Left ventricle myocardium inferior (tissue), 1 donor: Measurements from ENCODE around the gene SPATS2L. TPM values are rescaled to one million over a fixed set of nuclear protein-coding genes. Genes with fewer than 3 reads are reported as not detected.

Source experiments
- DNase-seq: peaks from one replicate; pipeline ENCODE4 v3.0.0-alpha.2; 2020
- H3K27ac ChIP-seq: fragments of 200-600 bp; replicated peaks from 2 replicates; pipeline ENCODE4 v1.8.0; 2021
- H3K27me3 ChIP-seq: fragments of 200-600 bp; 2 replicates; pipeline ENCODE4 v1.8.0; 2021; ENCODE audit warnings: low read depth
- H3K36me3 ChIP-seq: fragments of 200-600 bp; 2 replicates; pipeline ENCODE4 v1.8.0; 2021
- H3K4me1 ChIP-seq: fragments of 200-600 bp; 2 replicates; pipeline ENCODE4 v1.8.0; 2021
- H3K4me3 ChIP-seq: fragments of 200-600 bp; 2 replicates; pipeline ENCODE4 v1.8.0; 2021; ENCODE audit warnings: mild to moderate bottlenecking, moderate library complexity
- H3K9me3 ChIP-seq: fragments of 200-600 bp; replicated peaks from 2 replicates; pipeline ENCODE4 v1.8.0; 2021
- intact Hi-C: fragments of 100-400 bp; cut with micrococcal nuclease; formaldehyde crosslinking; loops from one replicate; pipeline ENCODE4 v1.11.0; 2022
- total RNA-seq: library from RNA; stranded (reverse); fragmentation: NEBNext Ultra II Directional; extraction: Animal tissue kit (Norgen Biotek cat#: 25700); gene quantifications from one replicate; pipeline ENCODE4 v1.2.1, GENCODE V29; 2021
- TF ChIP-seq, protein P1 (sequence below): fragments of 200-600 bp; IDR thresholded peaks from 2 replicates; pipeline ENCODE4 v1.8.0; 2021; ENCODE audit warnings: antibody characterized with exemption, mild to moderate bottlenecking, borderline replicate concordance
- donor health status: DM: no; HTN: yes; CAD: no; lungs with severe emphysema.

Gene SPATS2L
- total RNA-seq, 1 donor from 2014 or later: 54.9 TPM

DNA sequence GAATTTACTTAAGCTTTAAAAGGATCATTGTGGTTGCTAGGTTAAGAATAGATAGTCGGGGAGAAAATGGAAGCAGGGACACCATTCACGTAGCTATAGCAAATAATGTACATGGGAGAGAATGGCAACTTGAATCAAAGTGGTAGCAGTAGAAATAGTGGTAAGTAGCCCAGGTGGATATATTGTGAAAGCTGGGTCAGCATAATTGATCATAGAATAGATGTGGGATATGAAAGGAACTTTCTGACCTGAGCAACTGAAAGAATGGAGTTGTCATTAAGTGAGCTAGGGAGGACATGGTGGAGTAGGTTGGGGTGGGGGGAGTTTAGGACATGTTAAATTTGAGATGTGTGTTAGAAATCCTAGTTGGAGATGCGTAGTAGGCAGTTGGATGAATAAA, 221.7 kb downstream of the SPATS2L start:
- Histone ChIP-seq H3K36me3 (no peaks in the 10 kb centered on the region), H3K4me1 (peaks cover 17% of the 10 kb centered on the region), H3K27me3 (no peaks in the 10 kb centered on the region), H3K4me3 (no peak overlapping the region), H3K27ac (no peak overlapping the region), H3K9me3 (no peaks in the 10 kb centered on the region)
- TF ChIP-seq, protein P1, sequence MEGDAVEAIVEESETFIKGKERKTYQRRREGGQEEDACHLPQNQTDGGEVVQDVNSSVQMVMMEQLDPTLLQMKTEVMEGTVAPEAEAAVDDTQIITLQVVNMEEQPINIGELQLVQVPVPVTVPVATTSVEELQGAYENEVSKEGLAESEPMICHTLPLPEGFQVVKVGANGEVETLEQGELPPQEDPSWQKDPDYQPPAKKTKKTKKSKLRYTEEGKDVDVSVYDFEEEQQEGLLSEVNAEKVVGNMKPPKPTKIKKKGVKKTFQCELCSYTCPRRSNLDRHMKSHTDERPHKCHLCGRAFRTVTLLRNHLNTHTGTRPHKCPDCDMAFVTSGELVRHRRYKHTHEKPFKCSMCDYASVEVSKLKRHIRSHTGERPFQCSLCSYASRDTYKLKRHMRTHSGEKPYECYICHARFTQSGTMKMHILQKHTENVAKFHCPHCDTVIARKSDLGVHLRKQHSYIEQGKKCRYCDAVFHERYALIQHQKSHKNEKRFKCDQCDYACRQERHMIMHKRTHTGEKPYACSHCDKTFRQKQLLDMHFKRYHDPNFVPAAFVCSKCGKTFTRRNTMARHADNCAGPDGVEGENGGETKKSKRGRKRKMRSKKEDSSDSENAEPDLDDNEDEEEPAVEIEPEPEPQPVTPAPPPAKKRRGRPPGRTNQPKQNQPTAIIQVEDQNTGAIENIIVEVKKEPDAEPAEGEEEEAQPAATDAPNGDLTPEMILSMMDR: no peak
- DNase-seq: no peak
- intact Hi-C loops: no loop called here

Other genes starting within 250 kb of the SPATS2L start
- gene KCTD18, start 203.4 kb downstream of the SPATS2L start, total RNA-seq: 9.4 TPM
- 1.6 TPM for gene SGO2, start 219.5 kb downstream of the SPATS2L start, total RNA-seq